GM12873 (cell line): ENCODE results near the gene TEX12.

ENCODE experiments used
- TF ChIP-seq, protein P1 (sequence below): IDR thresholded peaks from 2 replicates; pipeline ENCODE4 v1.5.1; 2012; ENCODE audit warnings: low read depth, mild to moderate bottlenecking, moderate library complexity, low read length, control low read depth; ENCODE audit not compliant: insufficient read depth; ENCODE audit errors: missing control alignments

Gene TEX12

GRCh38 chr11:112196519-112197087, 29.4 kb downstream of the TEX12 start:
- TF ChIP-seq, protein P1, sequence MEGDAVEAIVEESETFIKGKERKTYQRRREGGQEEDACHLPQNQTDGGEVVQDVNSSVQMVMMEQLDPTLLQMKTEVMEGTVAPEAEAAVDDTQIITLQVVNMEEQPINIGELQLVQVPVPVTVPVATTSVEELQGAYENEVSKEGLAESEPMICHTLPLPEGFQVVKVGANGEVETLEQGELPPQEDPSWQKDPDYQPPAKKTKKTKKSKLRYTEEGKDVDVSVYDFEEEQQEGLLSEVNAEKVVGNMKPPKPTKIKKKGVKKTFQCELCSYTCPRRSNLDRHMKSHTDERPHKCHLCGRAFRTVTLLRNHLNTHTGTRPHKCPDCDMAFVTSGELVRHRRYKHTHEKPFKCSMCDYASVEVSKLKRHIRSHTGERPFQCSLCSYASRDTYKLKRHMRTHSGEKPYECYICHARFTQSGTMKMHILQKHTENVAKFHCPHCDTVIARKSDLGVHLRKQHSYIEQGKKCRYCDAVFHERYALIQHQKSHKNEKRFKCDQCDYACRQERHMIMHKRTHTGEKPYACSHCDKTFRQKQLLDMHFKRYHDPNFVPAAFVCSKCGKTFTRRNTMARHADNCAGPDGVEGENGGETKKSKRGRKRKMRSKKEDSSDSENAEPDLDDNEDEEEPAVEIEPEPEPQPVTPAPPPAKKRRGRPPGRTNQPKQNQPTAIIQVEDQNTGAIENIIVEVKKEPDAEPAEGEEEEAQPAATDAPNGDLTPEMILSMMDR = no peak

- TF ChIP-seq, protein P1 = no peak
Measured at GRCh38 chr11:112200252-112200651, 33.1 kb downstream of the TEX12 start.

DNA sequence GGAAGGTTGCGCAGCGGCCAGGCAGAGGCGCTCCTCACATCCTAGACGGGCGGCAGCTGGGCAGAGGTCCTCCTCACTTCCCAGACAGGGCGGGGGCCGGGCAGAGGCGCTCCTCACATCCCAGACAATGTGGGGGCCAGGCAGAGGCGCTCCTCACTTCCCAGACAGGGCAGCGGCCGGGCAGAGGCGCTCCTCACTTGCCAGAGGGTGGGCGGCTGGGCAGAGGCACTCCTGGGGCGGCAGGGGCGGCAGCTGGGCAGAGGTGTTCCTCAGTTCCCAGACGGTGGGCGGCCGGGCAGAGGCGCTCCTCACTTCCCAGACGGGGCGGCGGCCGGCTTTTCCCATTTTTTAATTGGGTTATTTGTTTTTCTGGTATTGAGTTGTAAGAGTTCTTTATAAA, 38.9 kb downstream of the TEX12 start:
- TF ChIP-seq, protein P1 = no peak

DNA sequence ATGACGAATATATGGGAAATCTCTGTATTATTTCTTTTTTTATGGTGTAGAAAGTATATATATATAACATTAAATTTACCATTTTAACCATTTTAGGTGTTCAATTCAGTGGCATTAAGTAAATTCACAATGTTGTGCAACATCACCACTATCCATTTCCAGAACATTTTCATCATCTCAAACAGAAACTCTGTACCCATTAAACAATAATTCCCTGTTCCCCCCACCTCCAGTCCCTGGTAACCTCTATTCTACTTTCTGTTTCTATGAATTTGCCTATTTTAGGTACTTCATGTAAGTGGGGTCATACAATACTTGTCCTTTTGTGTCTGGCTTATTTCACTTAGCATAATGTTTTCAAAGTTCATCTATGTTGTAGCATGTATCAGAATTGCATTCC, 43.7 kb downstream of the TEX12 start:
- TF ChIP-seq, protein P1 = no peak

DNA sequence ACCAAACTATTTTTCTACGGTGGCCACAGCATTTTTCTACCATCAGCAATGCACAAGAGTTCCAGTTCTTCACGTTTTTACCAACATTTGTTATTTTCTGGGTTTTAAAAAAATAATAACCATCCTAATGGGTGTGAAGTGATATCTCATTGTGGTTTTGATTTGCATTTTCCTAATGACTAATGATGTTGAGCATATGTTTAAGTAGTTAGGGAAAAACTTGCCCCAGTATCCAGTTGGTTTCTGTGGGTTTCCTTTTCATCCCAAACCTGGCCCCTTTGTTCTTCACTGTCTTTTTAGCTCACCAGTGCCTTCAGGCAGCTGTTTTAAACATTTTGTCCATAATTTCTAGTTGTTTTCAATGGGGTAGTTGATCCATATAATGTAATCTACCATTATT, 44.4 kb downstream of the TEX12 start:
- TF ChIP-seq, protein P1 = no peak

DNA sequence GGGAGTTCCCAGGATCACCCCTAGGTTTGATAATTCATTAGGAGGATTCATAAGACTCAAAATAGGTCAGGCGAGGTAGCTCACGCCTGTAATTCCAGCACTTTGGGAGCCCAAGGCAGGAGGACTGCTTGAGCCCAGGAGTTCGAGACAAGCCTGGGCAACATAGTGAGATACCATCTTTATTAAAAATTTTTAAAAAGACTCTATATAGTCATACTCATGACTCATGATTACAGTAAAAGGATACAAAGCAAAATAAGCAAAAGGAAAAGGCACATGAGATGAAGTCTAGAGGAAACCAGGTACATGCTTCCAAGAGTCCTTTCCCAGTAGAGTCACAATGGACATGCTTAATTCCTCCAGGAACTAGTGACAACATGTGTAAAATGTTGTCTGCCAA, 45.1 kb downstream of the TEX12 start:
- TF ChIP-seq, protein P1 = no peak

GRCh38 chr11:112212710-112213109, 45.5 kb downstream of the TEX12 start:
- TF ChIP-seq, protein P1 = no peak

GRCh38 chr11:112213753-112214152, 46.6 kb downstream of the TEX12 start:
- TF ChIP-seq, protein P1 = no peak
